ENCODE results near the gene FAXC.
"Not testable (repeated sequence)": the region's sequence is repeated elsewhere in the genome, so short reads cannot be mapped to it uniquely, and the experiment has no call there.

The FAXC gene

GRCh38 chr6:99341862-99342455 is 7.5 kb downstream of the FAXC start:
- no peaks in the 10 kb centered on the region for H3K9me3 ChIP-seq (replicated peaks; ENCODE audit: insufficient read depth, low read length)
- H3K79me2 ChIP-seq (ENCODE audit: low read length) = no peaks in the 10 kb centered on the region
- no peaks in the 10 kb centered on the region for H3K27me3 ChIP-seq (replicated peaks; ENCODE audit: insufficient read depth, low read length)
- no peak overlapping the region for H3K9ac ChIP-seq (ENCODE audit: low read length)
- no peaks in the 10 kb centered on the region for H3K4me1 ChIP-seq (ENCODE audit: low read length)
- no peak for TF ChIP-seq EZH2phosphoT487 (IDR thresholded peaks at IDR 0.05; ENCODE audit: low read length)
- TF ChIP-seq EZH2 (optimal IDR thresholded peaks at IDR 0.05; ENCODE audit: low read depth, low read length) = no peak
- TF ChIP-seq CTCF (IDR thresholded peaks at IDR 0.05; ENCODE audit: low read length) = no peak
- no peaks in the 10 kb centered on the region for H3K9me2 ChIP-seq (replicated peaks; ENCODE audit: insufficient read depth, low read length)
- DNase-seq = no peak
- no peak overlapping the region for H3K4me2 ChIP-seq (ENCODE audit: low read depth, low read length)
- no peak overlapping the region for H2AFZ ChIP-seq (ENCODE audit: low read length)
- no peaks in the 10 kb centered on the region for H3F3A ChIP-seq (ENCODE audit: insufficient read depth, low read length)
- no peaks in the 10 kb centered on the region for H4K20me1 ChIP-seq (ENCODE audit: insufficient read depth, low read length)
- no peaks in the 10 kb centered on the region for H3K36me3 ChIP-seq (replicated peaks; ENCODE audit: insufficient read depth, low read length)
- H3K4me3 ChIP-seq (ENCODE audit: low read length) = no peak overlapping the region
- no peak overlapping the region for H3K27ac ChIP-seq (ENCODE audit: low read length)

- H4K20me1 ChIP-seq (ENCODE audit: insufficient read depth, low read length) = no peaks in the 10 kb centered on the region
- H3F3A ChIP-seq (ENCODE audit: insufficient read depth, low read length) = no peaks in the 10 kb centered on the region
- H3K9me3 ChIP-seq (replicated peaks; ENCODE audit: insufficient read depth, low read length) = no peaks in the 10 kb centered on the region
- TF ChIP-seq CTCF (IDR thresholded peaks at IDR 0.05; ENCODE audit: low read length) (no peak), EZH2phosphoT487 (IDR thresholded peaks at IDR 0.05; ENCODE audit: low read length) (no peak), EZH2 (optimal IDR thresholded peaks at IDR 0.05; ENCODE audit: low read depth, low read length) (no peak)
- no peaks in the 10 kb centered on the region for H3K9me2 ChIP-seq (replicated peaks; ENCODE audit: insufficient read depth, low read length)
- no peak overlapping the region for H3K27ac ChIP-seq (ENCODE audit: low read length)
- H3K36me3 ChIP-seq (replicated peaks; ENCODE audit: insufficient read depth, low read length) = no peaks in the 10 kb centered on the region
- H3K4me2 ChIP-seq (ENCODE audit: low read depth, low read length) = no peak overlapping the region
- H3K4me3 ChIP-seq (ENCODE audit: low read length) = no peak overlapping the region
- no peaks in the 10 kb centered on the region for H3K79me2 ChIP-seq (ENCODE audit: low read length)
- peaks cover 13% of the 10 kb centered on the region for H3K4me1 ChIP-seq (ENCODE audit: low read length)
- no peak overlapping the region for H2AFZ ChIP-seq (ENCODE audit: low read length)
- DNase-seq = no peak
- H3K27me3 ChIP-seq (replicated peaks; ENCODE audit: insufficient read depth, low read length) = no peaks in the 10 kb centered on the region
- H3K9ac ChIP-seq (ENCODE audit: low read length) = no peak overlapping the region
These were observed 11.3 kb downstream of the FAXC start for GRCh38 chr6:99338188-99338587.

GRCh38 chr6:99335298-99335697 is 14.2 kb downstream of the FAXC start:
- H3K27ac ChIP-seq (ENCODE audit: low read length); H3K4me3 ChIP-seq (ENCODE audit: low read length); DNase-seq; H3K79me2 ChIP-seq (ENCODE audit: low read length); H3K27me3 ChIP-seq (replicated peaks; ENCODE audit: insufficient read depth, low read length); H3K9ac ChIP-seq (ENCODE audit: low read length); H3K9me2 ChIP-seq (replicated peaks; ENCODE audit: insufficient read depth, low read length); H2AFZ ChIP-seq (ENCODE audit: low read length); H3K36me3 ChIP-seq (replicated peaks; ENCODE audit: insufficient read depth, low read length); H3F3A ChIP-seq (ENCODE audit: insufficient read depth, low read length); H3K9me3 ChIP-seq (replicated peaks; ENCODE audit: insufficient read depth, low read length); H3K4me2 ChIP-seq (ENCODE audit: low read depth, low read length); H4K20me1 ChIP-seq (ENCODE audit: insufficient read depth, low read length): not testable (repeated sequence)
- peaks cover 25% of the 10 kb centered on the region for H3K4me1 ChIP-seq (ENCODE audit: low read length)

GRCh38 chr6:99334526-99335127 is 14.8 kb downstream of the FAXC start:
- Histone ChIP-seq H3K4me2 (ENCODE audit: low read depth, low read length) (no peak overlapping the region), H4K20me1 (ENCODE audit: insufficient read depth, low read length) (no peaks in the 10 kb centered on the region), H3K9me3 (replicated peaks; ENCODE audit: insufficient read depth, low read length) (no peaks in the 10 kb centered on the region), H3K27me3 (replicated peaks; ENCODE audit: insufficient read depth, low read length) (no peaks in the 10 kb centered on the region), H2AFZ (ENCODE audit: low read length) (no peak overlapping the region), H3K4me1 (ENCODE audit: low read length) (peaks cover 25% of the 10 kb centered on the region), H3K4me3 (ENCODE audit: low read length) (no peak overlapping the region), H3K9ac (ENCODE audit: low read length) (no peak overlapping the region), H3K36me3 (replicated peaks; ENCODE audit: insufficient read depth, low read length) (no peaks in the 10 kb centered on the region), H3F3A (ENCODE audit: insufficient read depth, low read length) (peaks cover 8% of the 10 kb centered on the region), H3K79me2 (ENCODE audit: low read length) (no peaks in the 10 kb centered on the region), H3K9me2 (replicated peaks; ENCODE audit: insufficient read depth, low read length) (no peaks in the 10 kb centered on the region), H3K27ac (ENCODE audit: low read length) (no peak overlapping the region)
- TF ChIP-seq EZH2 (optimal IDR thresholded peaks at IDR 0.05; ENCODE audit: low read depth, low read length) (no peak), EZH2phosphoT487 (IDR thresholded peaks at IDR 0.05; ENCODE audit: low read length) (no peak), CTCF (IDR thresholded peaks at IDR 0.05; ENCODE audit: low read length) (peak; percentile 77)
- peak; percentile 67 for DNase-seq
